ENCODE measurements around the gene CAAP1. TPM values are rescaled to one million over a fixed set of nuclear protein-coding genes. Genes with fewer than 3 reads are reported as not detected.

The CAAP1 gene
- total and polyA plus RNA-seq, 2 of the 8 experiments (the other 6 are each of a cell fraction or from before 2014, with no cell fraction given), result 9.5 to 36.7 TPM

DNA sequence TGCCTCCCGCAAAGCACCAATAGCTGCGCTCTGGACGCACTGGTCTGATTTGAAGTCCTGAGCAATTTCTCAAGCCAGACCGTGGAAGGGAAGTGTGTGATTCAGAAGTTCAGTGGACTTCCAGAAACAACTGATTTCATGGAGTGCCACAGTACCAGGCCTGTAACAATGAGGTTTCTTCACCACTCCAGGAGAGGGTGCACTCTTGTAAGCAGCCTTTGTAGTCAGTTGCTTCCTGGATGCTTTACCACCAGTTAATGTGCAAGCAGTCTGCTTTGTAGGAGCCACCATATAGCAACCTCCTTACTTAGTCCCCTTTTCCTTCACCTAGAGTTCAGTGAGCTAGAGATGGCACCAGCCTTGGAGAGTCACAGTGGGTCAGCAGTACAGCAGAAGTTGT lies 12.3 kb downstream of the CAAP1 start:
- H3K56ac ChIP-seq (replicated peaks; ENCODE audit: insufficient read length, low read depth, low read length), result no peak overlapping the region
- TF ChIP-seq CREB1 (IDR thresholded peaks at IDR 0.05), result no peak
- no peak for TF ChIP-seq RAD21 (IDR thresholded peaks at IDR 0.05 in 1 of 2, conservative IDR thresholded peaks at IDR 0.05 in 1 of 2; ENCODE audit: low read depth in 2 of 2, low read length in 2 of 2)
- TF ChIP-seq SUZ12 (IDR thresholded peaks at IDR 0.05; ENCODE audit: low read length), result no peak
- no peak for TF ChIP-seq CHD1 (IDR thresholded peaks at IDR 0.05; ENCODE audit: low read depth, low read length)
- TF ChIP-seq, protein P1, sequence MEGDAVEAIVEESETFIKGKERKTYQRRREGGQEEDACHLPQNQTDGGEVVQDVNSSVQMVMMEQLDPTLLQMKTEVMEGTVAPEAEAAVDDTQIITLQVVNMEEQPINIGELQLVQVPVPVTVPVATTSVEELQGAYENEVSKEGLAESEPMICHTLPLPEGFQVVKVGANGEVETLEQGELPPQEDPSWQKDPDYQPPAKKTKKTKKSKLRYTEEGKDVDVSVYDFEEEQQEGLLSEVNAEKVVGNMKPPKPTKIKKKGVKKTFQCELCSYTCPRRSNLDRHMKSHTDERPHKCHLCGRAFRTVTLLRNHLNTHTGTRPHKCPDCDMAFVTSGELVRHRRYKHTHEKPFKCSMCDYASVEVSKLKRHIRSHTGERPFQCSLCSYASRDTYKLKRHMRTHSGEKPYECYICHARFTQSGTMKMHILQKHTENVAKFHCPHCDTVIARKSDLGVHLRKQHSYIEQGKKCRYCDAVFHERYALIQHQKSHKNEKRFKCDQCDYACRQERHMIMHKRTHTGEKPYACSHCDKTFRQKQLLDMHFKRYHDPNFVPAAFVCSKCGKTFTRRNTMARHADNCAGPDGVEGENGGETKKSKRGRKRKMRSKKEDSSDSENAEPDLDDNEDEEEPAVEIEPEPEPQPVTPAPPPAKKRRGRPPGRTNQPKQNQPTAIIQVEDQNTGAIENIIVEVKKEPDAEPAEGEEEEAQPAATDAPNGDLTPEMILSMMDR (IDR thresholded peaks at IDR 0.05; ENCODE audit: control extremely low read depth in 1 of 3, insufficient read depth in 1 of 3, low read depth in 1 of 3, low read length in 3 of 3), result no peak
- no peak for TF ChIP-seq POLR2AphosphoS5 (IDR thresholded peaks at IDR 0.05; ENCODE audit: low read depth, low read length)
- no peak for TF ChIP-seq JUN (IDR thresholded peaks at IDR 0.05; ENCODE audit: low read depth, low read length)
- TF ChIP-seq SIX5 (IDR thresholded peaks at IDR 0.05; ENCODE audit: low read depth, low read length), result no peak
- no peak for TF ChIP-seq SIRT6 (IDR thresholded peaks at IDR 0.05; ENCODE audit: low read length)
- no peak for TF ChIP-seq SIN3A (conservative IDR thresholded peaks at IDR 0.05 in 1 of 2, IDR thresholded peaks at IDR 0.05 in 1 of 2; ENCODE audit: low read depth in 1 of 2, low read length in 2 of 2)
- no peak for TF ChIP-seq KDM4A (IDR thresholded peaks at IDR 0.05; ENCODE audit: low read depth, low read length, severe bottlenecking)
- TF ChIP-seq GABPA (IDR thresholded peaks at IDR 0.05; ENCODE audit: borderline replicate concordance, insufficient read depth, low read length), result no peak

More for the DNA sequence above, 12.3 kb downstream of the CAAP1 start:
- no peaks in the 10 kb centered on the region for H4K20me1 ChIP-seq (replicated peaks in 1 of 2; ENCODE audit: control insufficient read depth in 1 of 2, insufficient read depth in 2 of 2, low read length in 2 of 2)
- no peak overlapping the region for H2BK20ac ChIP-seq (ENCODE audit: low read length)
- no peak overlapping the region for H3K4me2 ChIP-seq (ENCODE audit: insufficient read depth in 1 of 2, low read depth in 2 of 2, low read length in 2 of 2)
- CTCF ChIA-PET (ENCODE audit: partially characterized antibody), result no interaction called here
- H4K91ac ChIP-seq (replicated peaks; ENCODE audit: insufficient read length, low read length), result no peak overlapping the region
- DNase-seq (ENCODE audit: low read depth in 1 of 2, low spot score in 2 of 2) (no peak), FAIRE-seq (no peak)
- H3K79me2 ChIP-seq (ENCODE audit: control insufficient read depth in 1 of 2, insufficient read depth in 2 of 2, low read length in 2 of 2), result peaks cover 0 to 3% of the 10 kb centered on the region in 2 experiments; a peak in 1 of 4 replicates
- H3K4ac ChIP-seq (replicated peaks; ENCODE audit: insufficient read length, low read depth, low read length), result no peak overlapping the region
- H2AK5ac ChIP-seq (ENCODE audit: low read depth, low read length), result no peak overlapping the region
- no peak overlapping the region for H2BK15ac ChIP-seq (ENCODE audit: low read length)
- H3K4me3 ChIP-seq (ENCODE audit: extremely low read depth in 1 of 4, insufficient read depth in 2 of 4, low read depth in 3 of 4, low read length in 4 of 4), result no peak overlapping the region
- H3K79me1 ChIP-seq (ENCODE audit: low read depth, low read length), result no peaks in the 10 kb centered on the region
- no peak overlapping the region for H3K27ac ChIP-seq (ENCODE audit: low read depth, low read length)
- H3K18ac ChIP-seq (ENCODE audit: extremely low read depth, low read length), result no peak overlapping the region
- H3K14ac ChIP-seq (ENCODE audit: insufficient read length), result no peak overlapping the region
- POLR2A ChIA-PET (ENCODE audit: partially characterized antibody), result interaction anchor here (1.3 kb wide), 1 partner anchor 19 kb away, joined by 3 read pairs; no protein-coding TSS in a partner anchor
- H2BK5ac ChIP-seq (ENCODE audit: low read depth, low read length), result no peak overlapping the region
- no peaks in the 10 kb centered on the region for H3K27me3 ChIP-seq (replicated peaks in 1 of 4; ENCODE audit: control insufficient read depth in 3 of 4, extremely low read depth in 1 of 4, insufficient read depth in 3 of 4, low read length in 3 of 4)
- peaks cover 5 to 69% (median 37%) of the 10 kb centered on the region in 4 experiments; a peak in 7 of 8 replicates for H3K36me3 ChIP-seq (ENCODE audit: control insufficient read depth in 2 of 4, insufficient read depth in 4 of 4, low read length in 3 of 4)
- 92% methylated on average over 4 of the region's 4 CpGs; no CpG with 5 or more reads in 1 of the 2 experiments for WGBS, 2 experiments (ENCODE audit: extremely low coverage in 1 of 2, insufficient coverage in 1 of 2, insufficient read length in 1 of 2, insufficient replicate concordance in 2 of 2, low coverage in 1 of 2, low lambda C conversion rate in 2 of 2, missing lambda C conversion rate in 1 of 2)
- H4K8ac ChIP-seq (ENCODE audit: extremely low read depth, insufficient read depth, low read length), result no peak overlapping the region
- H4K5ac ChIP-seq (ENCODE audit: insufficient read length, low read depth, low read length), result no peak overlapping the region
- H3K23ac ChIP-seq (ENCODE audit: insufficient read length), result no peak overlapping the region
- no peak overlapping the region for H2BK120ac ChIP-seq (replicated peaks; ENCODE audit: low read depth, low read length)
- no peaks in the 10 kb centered on the region for H3K23me2 ChIP-seq (ENCODE audit: low read depth, low read length)
- no peak overlapping the region for H3K9ac ChIP-seq (replicated peaks in 1 of 4; ENCODE audit: extremely low read depth in 1 of 4, low read depth in 3 of 4, low read length in 3 of 4)
- no peaks in the 10 kb centered on the region for H3K4me1 ChIP-seq (replicated peaks in 1 of 4; ENCODE audit: control insufficient read depth in 3 of 4, insufficient read depth in 4 of 4, low read length in 3 of 4)
- H3K9me3 ChIP-seq (ENCODE audit: insufficient read depth in 2 of 2, low read depth in 1 of 2, low read length in 1 of 2), result peaks cover 13 to 16% of the 10 kb centered on the region in 2 experiments
- H2BK12ac ChIP-seq (ENCODE audit: low read depth, low read length), result no peak overlapping the region
- H2AFZ ChIP-seq (ENCODE audit: low read length), result no peak overlapping the region
